GM08714 (cell line): ENCODE measurements around the gene TMEM273.
"Not testable (repeated sequence)": the region's sequence is repeated elsewhere in the genome, so short reads cannot be mapped to it uniquely, and the experiment has no call there.

Experiments
- H3K4me3 ChIP-seq: fragments of 200-500 bp; sonication (Bioruptor generic); 2 replicates; pipeline ENCODE4 v1.5.1; 2014; ENCODE audit warnings: mild to moderate bottlenecking, low read length, inconsistent platforms
- ZNF274 ChIP-seq: IDR thresholded peaks from 2 replicates; pipeline ENCODE4 v1.6.1; 2012; ENCODE audit warnings: mild to moderate bottlenecking, low read depth, low read length

TMEM273 gene

DNA sequence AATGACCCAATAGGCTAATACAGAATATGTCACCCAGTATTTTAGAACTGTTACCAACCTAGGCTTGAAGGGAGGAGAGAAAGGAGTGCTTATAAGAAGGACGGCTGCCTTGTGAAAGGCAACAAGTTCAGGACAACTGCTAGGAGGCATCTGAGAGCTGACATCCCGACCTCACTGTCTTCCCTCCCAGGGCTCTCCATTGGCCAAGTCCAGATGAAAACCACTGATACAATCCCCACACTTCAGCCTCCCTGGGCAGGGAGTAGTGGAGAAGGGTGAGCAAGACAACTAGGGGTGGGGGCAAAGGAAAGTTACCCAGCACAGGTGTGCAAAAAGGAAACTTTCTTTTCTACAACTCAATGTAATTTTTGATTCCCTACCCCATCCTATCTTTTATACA, 29.5 kb upstream of the TMEM273 start:
- no peak overlapping the region for H3K4me3 ChIP-seq
- no peak for TF ChIP-seq ZNF274

DNA sequence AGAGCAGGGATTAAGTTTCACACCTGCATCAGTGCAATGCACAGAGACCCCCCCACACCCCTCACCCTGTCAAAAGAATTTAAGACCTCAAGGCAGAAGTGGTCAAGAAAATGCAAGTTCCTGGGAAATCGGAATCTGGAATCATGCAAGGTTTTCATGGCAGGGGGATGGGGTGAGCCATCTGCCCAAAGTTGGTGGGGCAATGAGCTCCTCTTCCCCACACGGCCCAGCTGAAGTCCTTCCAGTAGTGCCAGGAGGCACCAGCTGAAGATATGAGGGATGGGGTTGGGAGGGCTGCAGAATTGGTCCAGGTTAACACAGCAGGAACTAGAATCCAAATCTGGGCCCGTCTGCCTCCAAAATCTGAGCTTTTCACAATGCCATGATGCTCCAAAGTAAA, 25.0 kb upstream of the TMEM273 start:
- no peak for TF ChIP-seq ZNF274
- H3K4me3 ChIP-seq, result no peak overlapping the region

DNA sequence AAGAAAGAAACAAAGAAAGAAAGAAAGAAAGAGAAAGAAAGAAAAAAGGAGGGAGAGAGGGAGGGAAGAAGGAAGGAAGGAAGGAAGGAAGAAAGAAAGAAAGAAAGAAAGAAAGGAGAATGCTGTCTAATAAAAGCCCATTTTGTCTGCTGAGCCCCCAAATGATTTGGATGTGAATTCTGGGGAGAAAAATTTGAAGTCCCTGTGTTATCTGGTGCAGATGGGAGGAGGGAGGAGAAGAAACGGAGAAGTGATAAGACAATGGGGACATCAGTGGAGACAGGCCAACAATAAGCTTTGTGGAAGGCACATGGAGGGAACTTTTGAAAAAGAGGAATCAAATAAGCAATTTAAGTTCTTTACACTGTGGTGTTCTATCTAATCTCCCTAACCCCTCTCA, 24.6 kb upstream of the TMEM273 start:
- TF ChIP-seq ZNF274, result no peak

DNA sequence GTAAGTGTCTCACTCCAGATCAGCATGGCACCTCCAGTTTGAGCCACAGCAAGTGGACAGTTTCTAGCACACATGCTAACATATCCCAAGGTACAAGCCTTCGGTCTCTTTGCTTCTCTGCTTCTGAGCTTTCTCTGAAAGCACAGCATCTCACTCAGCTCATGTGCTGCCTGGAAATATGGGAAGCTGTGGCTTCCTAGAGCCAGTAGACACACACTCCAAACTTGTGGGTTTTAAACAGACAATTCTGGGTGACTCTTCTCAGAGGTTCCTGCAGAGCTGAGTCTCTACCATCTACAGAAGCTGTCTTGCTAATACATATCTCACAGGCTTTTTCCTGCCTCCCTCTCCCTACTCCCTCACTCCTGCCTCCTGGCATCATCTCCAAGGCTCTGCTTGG, 23.9 kb upstream of the TMEM273 start:
- H3K4me3 ChIP-seq, result no peak overlapping the region
- no peak for TF ChIP-seq ZNF274

More for the DNA sequence above, 24.6 kb upstream of the TMEM273 start:
- H3K4me3 ChIP-seq, result no peak overlapping the region

DNA sequence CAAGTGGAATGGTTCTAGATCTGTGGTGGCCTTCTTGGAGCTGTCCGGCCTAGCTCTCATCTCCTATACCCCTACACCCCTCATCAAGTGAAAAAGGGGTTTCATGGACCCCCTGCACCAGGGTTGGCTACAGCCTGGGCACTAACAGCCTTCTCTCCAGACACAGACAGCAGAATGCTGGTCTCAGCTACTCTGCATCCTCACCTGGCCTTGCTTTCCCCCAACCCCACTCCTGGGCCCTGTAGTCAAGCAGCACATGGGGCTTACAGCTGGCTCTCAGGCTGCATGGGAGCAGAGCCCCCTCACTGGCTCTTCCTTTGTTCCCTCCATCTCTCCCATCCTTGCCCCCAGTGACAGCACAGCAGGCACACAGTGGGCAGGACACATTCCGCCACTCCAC, 20.8 kb upstream of the TMEM273 start:
- H3K4me3 ChIP-seq, result no peak overlapping the region
- TF ChIP-seq ZNF274, result no peak

DNA sequence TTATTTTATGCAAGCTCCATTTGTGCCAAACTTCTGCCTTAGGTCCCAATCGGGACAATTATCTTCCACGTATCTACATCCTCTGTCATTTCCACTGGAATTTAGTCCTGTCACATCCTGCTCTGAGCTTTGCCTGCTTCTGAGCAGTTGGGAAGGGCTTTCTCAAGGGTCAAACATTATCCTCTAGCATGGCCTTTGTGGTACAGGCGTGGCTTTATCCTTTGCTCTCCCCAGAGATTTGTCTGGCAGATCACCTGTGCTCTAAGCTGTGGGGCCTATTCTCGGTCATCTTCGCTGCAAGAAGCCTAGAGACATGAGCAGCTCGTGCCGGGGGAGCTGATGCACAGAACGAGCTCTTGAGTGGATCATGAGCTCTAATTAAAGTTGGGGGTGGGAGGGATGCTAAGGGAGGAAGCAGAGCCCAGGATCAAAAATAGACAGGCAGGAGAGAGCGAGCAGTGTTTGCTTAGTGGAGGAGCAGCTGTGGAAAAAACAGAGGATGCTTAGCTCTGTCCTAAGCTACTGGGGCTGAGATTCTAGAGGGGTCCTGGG, 19.8 kb upstream of the TMEM273 start:
- no peak for TF ChIP-seq ZNF274
- no peak overlapping the region for H3K4me3 ChIP-seq

DNA sequence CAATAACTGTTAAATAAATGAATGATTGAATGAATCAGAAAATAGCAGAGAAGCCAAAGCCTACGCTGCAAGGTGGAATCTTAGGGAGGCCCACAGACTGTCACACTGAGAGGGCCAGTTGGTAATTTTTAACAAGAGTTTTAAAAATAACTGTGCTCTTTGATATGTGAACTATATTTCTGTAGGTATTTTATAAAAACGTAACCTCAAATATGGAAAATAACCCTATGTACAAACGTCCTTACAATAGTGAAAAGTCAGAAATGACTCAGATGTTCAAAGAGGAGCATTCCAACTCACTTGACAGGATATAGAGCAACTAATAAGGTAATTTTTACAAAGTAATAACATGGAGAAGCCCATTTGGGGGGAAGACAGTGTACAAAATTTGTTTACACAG, 18.9 kb upstream of the TMEM273 start:
- TF ChIP-seq ZNF274, result no peak
- H3K4me3 ChIP-seq, result no peak overlapping the region

DNA sequence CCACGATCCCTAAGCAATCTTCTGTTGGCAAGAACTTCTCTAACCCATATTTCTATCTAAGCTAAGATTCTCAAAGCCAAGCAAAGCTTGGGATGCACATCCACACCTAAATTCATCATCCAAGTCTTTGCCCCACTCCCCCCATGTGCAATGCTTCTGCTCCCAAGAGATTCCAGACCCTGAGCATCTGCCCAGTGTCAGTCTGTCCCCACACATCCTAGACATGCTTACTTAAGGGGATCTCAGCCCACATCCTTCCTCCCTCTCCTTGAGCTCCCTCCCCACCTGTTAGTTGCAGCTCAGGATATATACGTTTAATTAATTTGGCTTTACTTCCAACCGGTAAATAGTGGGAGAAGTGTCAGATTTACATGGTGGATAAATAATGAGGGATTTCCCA, 17.0 kb upstream of the TMEM273 start:
- no peak for TF ChIP-seq ZNF274

DNA sequence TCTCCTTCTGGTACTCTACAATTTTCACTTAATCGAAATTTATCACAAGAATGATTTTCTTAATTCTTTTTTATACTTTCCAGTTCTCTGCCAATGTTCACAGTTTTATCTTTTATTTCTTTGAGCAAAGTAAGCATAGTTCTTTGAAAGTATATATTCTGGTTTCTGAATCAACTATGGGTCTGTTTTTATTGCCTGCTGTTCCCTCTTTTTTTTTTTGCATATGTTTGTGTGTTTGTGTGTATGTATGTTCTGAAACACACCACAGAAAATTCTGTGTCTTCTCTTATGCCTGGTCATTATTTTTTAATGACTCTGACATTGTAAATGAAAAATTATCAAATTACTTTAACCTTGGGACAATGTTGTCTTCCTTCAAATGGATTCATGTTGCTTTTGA, 15.9 kb upstream of the TMEM273 start:
- no peak for TF ChIP-seq ZNF274

More for the DNA sequence above, 17.0 kb upstream of the TMEM273 start:
- no peak overlapping the region for H3K4me3 ChIP-seq

DNA sequence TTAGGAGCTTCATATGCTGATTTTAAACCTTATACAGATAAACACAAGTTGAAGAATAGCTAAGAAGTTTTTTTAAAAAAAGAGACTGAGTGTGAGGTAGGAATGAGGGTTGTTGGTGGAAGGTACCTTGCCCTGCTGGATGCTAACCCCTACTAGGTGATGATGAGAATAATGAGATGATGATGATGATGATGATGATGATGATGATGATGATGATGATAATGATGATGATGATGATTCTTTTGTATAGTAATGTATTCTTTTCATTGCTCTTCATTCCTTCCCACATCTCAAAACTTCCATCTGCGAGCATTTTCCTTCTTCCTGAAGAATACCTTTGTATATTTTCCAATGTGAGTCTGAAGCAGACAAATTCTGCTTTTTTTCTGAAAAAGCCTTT, 14.1 kb upstream of the TMEM273 start:
- H3K4me3 ChIP-seq, result no peak overlapping the region
- no peak for TF ChIP-seq ZNF274

More for the DNA sequence above, 15.9 kb upstream of the TMEM273 start:
- H3K4me3 ChIP-seq, result no peak overlapping the region

DNA sequence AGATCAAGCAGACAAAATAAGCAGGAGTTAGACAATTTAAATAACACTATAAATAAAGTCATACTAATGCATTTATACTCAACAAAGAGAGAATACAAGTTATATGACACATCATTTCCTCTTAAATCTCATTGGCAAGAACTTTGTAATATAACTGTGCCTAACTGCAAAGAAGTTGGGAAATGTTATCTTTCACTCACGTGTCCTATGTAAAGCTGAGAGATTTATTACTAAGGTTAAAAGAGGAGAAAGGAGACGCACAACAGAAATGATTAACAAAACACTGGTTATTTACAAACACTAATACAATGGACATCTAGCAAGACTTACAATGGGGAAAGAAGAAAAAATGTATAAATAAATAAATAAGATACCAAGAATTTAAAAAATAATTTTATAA, 12.7 kb upstream of the TMEM273 start:
- no peak for TF ChIP-seq ZNF274
- no peak overlapping the region for H3K4me3 ChIP-seq

DNA sequence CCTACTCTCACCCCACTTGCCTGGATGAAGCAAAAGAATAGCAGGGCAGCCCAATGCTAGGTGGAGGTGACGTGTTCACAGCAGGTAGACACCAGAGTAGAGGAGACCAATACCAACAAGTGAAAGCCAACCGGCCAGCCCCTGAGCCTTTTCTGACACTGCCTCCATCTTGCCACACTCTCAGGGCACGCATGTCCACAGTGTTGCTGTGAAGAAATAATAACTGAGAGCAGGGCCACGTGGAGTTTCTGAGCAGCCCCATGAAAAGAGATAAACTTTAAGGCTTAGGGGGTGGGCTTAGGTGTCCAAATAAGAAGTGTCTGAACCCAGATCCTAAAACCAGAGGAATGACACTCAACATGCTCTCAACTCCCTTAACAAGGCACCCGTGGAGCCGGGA, 9.0 kb upstream of the TMEM273 start:
- no peak for TF ChIP-seq ZNF274
- H3K4me3 ChIP-seq, result no peak overlapping the region

DNA sequence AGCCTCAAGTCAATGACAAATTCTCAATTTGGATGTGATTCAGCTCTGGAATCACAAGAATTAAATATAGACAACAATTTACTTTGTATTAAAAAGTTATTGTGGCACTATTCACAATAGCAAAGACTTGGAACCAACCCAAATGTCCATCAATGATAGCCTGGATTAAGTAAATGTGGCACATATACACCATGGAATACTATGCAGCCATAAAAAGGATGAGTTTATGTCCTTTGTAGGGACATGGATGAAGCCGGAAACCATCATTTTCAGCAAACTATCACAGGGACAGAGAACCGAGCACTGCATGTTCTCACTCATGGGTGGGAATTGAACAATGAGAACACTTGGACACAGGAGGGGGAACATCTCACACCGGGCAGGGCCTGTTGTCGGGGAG, 7.7 kb upstream of the TMEM273 start:
- not testable (repeated sequence) for H3K4me3 ChIP-seq

DNA sequence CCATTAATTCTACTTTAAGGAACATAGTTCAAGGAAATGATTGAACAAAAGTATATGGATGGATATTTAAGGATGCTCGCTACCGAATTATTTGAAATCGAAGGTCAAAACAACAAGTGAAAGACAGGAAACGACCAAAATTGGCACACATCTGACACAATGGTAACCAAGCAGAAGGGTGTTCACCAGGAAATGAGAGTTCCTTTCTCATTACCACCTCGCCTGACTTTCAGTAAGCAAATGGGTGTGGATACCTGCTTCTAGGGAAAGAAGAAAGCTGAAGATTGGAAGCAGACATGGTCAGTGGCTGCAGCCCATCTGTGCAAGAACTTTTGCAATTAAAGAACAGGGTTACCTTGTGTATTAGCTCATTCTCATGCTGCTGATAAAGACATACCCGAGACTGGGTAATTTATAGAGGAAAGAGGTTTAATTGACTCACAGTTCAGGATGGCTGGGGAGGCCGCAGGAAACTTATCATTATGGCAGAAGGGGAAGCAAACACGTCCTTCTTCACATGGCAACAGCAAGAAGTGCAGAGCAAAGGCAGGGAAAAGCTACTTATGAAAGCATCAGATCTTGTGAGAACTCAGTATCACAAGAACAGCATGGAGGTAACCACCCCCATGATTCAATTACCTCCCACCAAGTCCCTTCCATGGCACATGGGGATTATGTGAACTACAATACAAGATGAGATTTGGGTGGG, 6.2 kb upstream of the TMEM273 start:
- no peak for TF ChIP-seq ZNF274
- no peak overlapping the region for H3K4me3 ChIP-seq

DNA sequence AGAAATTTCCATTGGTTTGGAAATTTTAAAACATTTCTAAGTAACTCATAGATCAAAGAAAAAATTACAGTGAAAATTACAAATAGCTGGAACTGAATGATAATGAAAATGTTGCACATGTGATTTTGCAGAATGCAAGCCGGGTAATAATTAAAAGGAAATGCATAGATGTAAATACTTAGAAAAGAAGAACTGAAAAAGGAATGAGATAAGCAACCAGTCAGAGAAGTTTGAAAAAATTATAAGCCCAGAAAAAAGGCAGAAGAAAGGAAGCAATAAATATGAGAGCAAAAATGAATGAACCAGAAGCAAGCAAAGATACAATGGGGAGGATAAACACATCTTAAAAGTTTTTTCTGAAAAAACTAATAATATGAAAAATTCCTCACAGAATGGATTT, 3.2 kb upstream of the TMEM273 start:
- no peak overlapping the region for H3K4me3 ChIP-seq

DNA sequence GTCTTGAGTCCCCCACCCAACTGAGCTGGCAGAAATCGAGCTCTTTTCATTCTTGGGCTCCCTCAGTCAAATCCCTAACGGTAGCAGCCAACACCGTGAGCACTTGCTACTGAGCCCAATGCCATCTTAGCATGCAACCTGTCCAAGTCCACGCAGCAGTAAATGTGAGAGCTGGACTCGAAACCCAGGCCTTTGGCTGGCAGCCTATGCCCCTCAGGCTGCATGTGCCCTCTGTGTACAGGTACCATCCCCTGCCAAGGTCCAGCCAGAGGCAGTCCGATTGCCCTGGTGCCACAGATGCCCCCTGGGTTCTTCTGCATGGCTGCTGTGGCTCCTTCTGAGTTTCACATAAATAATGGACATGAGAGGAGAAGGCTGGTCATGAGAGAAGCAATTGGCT, 1.2 kb upstream of the TMEM273 start:
- H3K4me3 ChIP-seq, result no peak overlapping the region; the same call in 1 of the 2 replicates
- TF ChIP-seq ZNF274, result no peak

More for the DNA sequence above, 3.2 kb upstream of the TMEM273 start:
- no peak for TF ChIP-seq ZNF274
